CD4-positive, alpha-beta T cell treated with Interferon alpha-2 for 1 hour (primary cell): Measurements from ENCODE around the gene GAK.
A peak's percentile ranks its signal among the peaks of the same experiment; 100 is the strongest.
"Not testable (repeated sequence)": the region's sequence is repeated elsewhere in the genome, so short reads cannot be mapped to it uniquely, and the experiment has no call there.

Experiments
- DNase-seq, 2 donors: peaks; one replicate each; pipeline ENCODE4 v3.0.0-alpha.2; 2020 to 2022

GAK gene

DNA sequence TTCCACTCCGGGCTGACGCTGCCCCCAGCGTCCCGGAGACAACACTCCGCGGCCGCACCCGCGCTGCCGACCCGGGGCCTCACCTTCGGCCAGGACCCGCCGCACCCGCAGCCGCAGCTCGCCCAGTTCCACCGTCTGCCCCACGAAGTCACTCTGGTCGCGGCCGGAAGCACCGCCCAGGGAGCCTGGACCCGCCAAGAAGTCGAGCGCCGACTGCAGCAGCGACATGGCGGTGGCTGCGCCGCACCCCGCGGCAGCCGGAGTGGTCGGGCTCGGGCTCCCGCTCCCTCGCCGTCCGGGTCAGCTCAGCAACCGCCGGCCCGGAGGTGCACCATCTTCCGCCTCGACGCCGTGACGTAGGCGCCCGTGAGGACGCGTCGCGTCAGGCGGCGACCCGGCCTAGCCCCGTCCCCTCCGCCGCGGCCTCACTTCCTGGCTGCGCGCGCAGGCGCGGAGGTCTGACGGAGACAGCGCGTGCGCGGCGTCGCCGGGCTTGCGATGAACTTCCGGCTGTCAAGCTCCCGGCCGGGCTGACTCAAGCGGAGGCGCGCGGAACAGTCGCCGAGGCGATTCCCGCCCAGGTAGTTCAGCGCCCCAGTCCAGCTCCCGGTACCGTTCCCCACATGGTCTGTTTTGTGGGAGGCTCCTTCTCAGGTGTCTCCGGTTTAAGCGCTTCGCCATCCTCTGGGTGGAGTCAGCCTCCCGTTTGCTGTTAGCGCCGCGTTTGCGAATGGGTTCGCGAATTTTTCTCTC, at the start of gene GAK, which contains the start of gene TMEM175:
TSS of gene GAK (minus strand) at position 357 of the 753 bp plus-strand sequence. CDS start at position 228, 129 bp downstream.
TSS of gene TMEM175 (plus strand) at position 501 of the 753 bp plus-strand sequence. CDS start 15,280 bp downstream, outside the sequence.
- peak; percentile 96 to 97 for DNase-seq

DNA sequence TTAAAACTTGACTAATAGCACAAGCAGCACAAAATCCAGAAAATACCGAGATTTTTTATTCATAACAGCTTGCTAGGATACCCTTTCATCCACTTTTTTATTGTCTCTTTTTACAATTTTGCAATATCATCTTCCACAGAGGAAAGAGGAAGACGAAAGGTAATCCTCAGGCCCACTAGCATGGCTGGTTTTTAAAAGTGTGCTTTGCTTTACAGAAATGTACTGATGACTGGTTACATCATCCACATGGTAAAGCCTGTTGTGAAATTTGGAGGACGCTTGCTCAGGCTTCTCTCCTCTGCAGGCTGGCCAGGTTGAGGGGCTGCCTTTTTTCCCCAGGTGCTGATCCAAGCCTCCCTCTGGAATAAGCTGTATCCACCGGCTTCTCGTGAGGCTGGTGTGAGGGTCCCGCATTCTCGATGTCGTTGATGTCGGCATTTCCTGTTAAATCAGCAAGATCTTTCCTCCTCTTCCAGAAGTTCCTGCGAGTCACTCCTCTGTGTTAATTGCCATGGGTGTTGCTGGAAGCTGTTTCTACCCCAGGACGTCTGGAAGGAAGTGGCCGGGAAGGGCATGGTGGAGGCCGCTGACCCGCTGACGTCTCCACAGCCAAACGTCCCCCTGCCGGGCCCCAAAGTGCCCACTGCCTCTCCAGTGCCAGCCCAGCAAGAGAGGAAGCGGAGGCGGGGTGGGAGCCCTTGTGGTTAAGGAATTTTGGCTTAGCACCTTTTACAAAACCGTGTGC, 47.0 kb upstream of the GAK start:
- no peak for DNase-seq

DNA sequence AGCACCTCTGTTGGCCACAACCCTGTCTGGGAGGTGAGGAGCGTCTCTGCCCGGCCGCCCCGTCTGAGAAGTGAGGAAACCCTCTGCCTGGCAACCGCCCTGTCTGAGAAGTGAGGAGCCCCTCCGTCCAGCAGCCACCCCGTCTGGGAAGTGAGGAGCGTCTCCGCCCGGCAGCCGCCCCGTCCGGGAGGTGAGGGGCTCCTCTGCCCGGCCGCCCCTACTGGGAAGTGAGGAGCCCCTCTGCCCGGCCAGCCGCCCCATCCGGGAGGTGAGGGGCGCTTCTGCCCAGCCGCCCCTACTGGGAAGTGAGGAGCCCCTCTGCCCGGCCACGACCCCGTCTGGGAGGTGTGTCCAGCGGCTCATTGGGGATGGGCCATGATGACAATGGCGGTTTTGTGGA, 43.9 kb upstream of the GAK start:
- DNase-seq, result not testable (repeated sequence)

DNA sequence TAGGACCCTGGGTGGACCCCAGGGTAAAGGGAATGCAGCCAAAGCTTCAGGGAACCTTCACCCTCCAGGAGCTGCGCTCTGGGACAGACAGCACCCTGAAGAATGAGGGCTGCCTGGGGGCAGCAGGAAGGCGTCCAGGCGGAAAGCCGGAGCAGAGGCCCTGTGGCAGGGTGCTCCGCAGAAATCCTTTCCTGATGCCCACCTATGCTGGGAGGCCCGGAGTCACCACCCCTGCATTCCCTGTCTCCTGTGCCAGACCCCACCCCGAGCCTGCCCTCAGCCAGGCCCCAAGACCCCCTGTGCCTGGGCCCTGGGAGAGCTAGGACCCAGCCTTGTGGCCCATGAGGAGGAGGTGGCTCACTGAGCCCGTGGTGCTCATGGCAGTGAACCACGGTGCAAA, 42.6 kb upstream of the GAK start:
- DNase-seq, result no peak

DNA sequence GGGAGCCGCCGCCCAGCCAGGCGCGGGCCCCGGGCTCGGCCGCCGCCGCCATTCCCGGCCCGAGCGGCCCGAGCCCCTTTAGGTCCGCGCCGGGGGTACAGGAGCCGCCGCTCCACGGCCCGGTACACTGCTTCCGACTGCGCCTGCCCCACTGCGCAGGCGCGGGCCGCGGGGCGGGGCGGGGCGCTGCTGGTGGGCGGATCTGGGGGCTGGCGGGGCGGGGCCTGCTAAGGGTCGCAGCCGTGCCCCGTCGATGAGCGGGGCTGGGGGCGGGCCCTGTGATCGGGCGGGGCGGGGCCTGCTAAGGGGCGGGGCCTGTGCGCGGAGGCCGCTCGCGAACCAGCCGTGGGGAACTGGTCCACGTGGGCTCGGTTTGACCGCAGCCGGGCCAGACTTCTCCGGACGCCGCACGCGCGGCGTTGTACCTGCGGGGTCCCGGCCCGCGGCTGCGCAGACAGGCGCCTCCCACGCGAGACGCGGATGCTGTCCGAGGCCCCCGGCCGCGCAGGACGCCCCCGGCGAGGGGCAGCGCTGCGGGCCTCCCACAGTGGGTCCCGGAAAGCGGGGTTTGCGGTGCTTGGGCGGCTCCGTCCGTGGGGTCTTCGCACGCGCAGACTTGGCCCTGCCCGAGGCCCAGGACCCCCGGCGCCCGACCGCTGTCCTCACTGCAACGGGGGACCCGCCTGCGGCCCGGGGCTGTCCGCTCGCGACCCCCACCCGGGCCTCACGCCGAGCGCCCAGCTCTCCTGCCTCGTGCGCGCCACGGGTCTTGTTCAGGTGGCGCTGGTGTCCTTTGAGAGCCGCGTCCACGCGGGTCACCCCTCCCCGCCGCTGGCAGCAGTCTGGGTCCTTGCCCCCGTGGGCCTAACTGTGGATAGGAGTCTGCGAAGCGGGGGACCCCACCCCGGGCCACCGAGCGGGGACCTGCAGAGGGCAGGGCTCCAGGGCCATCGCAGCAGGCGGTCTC, 41.6 kb upstream of the GAK start, which contains the start of gene DGKQ:
TSS of gene DGKQ (minus strand) at position 139 of the 967 bp plus-strand sequence. CDS start at position 52, 87 bp downstream.
- peak; percentile 90 to 94 for DNase-seq

DNA sequence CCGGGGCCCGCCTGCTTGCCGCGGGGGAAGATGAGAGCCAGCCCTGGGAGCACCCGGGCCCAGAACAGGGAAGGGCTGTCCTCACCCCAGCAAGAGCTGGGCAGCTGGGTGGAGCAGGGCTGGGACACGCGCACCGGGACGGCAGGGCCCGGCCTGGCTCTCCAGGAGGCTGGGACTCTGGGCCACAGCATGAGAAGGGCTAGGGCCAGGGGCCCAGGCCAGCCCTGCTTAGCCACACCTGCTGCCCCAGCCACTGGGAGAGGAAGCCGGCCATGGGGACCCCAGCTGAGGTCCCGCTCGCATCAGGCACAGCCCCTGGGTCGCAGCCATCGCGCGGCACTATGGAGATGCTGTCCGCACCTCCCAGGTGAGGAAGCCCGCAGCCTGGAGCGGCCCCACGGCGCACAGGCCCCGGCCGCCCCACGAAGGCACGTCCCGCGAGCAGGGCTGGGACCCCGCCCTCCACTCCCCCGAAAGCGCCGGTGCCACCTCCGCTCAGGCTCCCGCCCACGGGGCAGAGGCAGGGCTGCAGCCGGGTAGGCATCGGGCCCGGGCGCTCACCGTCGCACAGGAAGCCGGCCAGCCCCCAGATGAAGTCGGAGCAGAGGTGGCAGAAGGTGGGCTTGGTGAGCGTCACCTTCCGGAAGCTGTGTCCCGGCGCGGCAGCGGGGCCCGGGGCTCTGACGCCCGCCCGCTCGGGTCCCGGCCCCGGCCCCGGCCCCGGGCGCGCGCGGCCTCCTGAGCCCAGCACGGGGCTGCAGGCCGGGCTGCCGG, 40.7 kb upstream of the GAK start:
- peak; percentile 43 to 68 for DNase-seq

DNA sequence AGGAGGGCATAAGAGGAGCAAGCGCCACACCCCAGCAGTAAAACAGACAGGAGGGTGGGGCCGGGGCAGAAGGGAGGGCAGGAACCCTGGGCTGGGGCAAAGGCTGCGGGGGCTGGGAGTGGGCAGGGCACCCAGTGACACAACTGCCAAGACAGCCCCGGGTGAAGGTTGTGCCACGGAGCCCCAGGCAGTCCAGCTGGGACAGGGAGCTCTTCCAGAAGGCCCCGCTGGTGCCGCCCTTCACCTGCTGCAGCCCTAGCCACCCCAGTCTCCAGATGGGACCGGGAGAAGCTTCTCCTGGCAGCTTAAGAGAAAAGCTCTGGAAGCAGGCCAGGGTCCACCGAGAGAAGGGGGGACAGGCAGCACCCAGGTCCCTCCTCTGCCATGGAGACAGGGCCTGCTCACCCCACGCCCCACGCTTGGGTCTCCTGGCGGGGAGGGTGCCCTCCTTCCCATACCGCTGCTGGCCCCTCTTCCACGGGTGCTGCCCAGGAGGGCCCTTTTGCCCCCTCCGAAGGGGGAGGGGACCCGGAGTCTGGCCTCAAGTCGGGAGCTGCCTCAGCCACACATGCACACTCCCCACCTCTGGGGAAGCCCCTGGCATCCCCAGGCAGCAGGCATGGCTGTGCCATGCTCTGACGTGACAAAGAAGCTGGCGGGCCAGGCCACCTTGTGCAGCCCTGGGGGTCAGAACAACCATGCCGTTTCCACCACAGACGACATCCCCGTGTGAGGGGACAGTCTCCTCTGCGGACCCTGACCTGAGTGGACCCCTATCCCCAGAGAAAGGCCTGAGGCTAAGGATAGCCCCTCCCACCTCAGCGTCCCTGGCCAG, 39.8 kb upstream of the GAK start:
- no peak for DNase-seq

DNA sequence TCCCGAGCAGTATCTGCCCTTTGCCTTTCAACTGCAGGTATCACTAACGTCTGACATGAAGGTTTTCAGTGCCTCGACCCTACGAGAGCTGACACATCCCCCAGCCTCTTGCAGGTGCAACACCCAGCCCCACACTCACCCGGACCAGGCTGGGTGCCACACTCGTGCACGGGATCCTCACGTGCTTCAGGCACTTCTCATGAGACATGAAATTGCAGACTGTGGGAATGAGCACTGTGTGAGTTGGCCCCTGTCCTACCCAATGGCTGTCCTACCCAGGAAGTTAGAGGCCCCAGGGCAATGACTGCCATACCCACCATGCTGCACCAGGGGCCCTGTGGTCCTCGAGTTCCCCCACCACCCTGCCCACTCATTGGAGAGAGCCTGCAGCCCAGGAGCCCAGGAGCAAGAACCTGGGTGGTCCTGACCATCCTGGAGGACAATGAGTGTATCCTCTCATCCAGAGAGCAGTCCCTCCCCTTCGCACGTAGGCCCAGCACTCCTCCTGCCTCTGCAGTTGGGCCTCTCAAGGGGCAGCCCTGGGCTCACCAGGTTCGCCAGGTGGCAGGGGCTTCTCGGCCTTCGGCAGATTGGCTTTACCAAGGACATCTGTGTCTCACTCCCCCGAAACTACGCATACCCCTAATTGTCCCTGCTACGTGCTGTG, 38.9 kb upstream of the GAK start:
- no peak for DNase-seq

DNA sequence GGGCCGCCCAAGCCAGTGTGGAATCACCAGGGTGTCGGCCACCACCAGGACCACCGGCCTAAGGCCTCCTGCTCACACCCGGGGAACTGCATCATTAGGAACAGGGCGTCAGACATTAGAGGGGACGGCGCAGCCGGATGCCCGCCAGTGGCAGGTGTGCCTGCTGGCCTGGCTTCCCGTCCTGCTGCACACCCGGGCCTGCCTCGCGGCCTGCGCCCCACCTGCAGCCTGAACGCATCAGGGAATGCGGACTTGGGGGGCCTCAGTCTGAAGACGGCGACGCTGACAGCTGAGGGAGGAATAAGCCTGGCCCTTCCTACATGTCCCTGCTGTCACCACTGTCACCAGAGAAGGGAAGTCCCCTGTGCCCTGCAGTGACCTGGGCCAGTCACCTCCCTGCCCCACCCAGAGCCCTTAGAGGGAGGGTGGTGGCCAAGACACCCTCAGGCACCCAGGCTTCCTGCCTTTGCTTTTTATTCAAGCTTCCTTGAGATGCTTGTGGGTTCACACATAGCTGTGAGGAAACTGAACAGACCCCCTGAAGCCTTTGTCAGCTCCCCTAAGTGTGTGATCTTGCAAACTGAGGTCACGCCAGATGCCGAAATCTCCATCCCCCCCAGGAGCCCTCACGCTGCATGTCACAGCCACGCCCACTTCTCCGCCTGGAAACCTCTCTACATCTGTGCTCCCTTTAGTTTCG, 38.1 kb upstream of the GAK start:
- peak; percentile 63 to 78 for DNase-seq

DNA sequence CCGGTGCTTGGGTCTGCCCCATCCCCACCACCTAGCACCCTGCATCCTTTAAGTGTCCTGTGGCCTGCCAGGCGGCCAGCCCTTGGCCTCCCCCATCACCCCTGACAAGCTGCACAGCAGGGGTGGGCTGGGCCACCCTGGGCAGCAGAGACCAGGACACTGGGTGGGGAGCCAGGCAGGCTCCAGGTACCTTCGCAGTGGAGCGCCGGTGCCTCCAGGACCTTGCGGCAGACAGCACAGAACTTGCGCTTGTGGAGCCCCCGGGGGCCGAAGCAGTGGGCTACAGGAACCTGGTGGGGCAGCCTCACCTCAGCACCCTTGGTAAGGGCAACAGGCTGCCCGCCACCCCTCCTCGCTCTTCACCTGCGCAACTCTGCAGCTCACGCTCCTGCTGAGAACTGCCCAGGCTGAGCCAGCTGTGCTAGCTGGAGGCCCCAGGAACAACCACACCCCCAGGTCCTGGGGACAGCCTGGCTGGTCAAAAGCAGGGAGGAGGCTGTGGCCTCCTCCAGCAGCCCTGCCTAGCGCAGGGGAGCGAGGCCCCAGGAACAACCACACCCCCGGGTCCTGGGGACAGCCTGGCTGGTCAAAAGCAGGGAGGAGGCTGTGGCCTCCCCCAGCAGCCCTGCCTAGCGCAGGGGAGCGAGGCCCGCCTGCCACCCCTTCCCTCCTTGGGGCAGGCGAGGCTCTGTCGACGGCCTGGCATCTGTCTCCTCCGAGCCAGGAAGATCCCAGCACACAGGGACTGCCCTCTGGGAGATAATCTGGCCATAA, 36.7 kb upstream of the GAK start:
- DNase-seq, result no peak

DNA sequence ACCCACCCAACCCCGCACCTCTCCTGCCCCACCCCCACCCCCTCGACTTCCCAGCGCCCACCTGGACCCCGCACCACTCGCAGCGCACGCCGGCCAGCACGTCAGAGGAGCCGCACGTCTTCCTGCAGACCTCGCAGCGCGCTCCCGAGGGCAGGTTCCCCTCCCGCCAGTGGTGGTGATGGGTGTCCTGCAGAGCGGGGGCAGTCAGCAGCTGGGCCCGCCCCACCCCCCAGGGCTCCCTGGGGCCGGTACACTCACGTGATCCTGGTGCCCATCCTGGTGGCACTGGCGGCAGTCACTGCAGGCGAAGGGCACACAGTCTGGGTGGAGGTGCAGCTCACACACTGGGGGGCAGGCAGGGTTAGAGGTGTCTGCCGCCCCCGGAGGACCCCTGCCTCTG, 36.1 kb upstream of the GAK start:
- DNase-seq, result no peak

DNA sequence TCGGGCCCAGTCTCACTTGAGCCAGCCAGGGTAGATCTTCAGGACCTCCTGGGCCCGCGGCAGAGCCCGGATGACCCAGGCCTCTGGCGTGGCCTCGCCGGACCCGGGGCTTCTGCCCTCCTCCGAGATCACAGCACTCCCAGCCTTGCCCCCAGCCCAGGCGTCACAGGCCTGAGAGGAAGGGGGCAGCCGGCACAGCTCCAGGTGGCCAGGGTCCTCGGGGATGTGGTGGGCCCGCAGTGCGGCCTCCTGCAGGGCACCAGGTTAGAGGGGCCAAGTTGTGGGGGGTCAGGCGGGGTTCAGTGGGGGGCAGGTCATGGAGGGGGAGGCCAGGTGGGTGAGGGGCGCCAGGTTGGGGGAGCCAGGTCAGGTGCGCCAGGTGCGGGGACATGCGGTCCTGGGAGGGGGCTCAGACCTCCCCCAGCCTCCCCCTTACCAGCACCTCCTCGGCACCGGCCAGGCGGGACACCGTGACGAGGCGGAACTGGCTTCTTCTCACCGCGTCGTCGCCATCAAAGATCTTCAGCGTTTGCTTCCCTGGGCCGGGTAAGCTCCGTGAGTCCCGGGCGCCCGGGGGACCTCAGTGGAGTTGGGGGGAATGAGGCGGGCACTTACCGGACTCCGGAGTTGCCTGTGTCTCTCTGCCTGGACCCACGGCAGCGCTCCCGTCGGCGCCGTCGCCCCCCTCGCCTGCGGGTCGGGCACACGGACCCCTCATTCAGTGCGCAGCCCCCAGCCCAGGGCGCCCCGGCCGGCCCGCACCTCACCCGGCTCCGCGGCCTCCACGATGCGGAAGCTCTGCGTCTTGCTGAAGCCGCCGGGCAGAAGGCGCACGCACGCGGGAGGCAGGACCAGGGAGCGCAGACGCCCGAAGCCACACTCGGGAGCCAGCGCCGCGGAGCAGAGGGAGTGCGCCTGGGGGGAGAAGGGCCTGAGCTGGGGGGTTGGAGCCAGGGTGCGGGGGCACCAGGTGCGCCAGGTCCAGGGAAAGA, 35.3 kb upstream of the GAK start:
- DNase-seq, result no peak

DNA sequence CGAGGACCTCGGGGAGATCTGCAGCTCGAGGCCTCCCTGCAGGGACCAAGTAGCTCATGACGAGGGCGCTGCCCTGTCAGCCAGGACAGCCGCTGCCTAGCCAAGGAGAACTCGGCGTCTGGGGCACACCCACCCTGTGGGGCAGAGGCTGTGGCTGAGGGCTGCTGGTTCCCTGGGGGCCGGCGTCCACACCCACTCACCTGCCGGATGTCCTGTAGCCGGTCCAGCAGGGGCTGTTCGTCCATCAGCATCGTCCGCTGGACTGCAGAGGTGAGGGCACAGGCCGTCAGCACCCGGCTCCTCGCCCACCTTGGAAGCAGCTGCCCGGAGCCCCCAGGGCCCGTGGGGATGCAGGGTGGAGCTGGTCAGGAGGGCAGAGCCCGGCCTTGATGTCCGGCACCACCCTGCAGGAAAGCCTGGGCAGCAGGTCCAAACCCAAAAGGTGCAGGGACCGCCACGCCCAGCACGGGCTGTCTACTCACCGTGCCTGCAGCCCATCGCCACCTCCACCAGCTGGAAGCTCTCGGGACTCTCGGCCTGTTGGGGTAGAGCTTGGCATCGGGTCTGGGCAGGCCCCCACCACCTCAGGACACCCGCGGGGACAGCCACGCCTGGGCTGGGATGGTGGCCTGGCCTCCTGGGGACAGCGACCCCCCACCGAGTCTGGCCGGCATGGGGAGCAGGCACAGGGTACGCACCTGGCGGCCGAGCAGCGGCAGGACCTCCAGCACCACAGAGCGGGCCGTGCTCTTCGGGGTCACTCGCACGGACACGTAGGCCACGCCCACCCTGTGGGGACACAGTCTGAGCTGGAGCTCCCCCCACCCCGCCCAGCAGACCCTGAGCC, 34.4 kb upstream of the GAK start:
- DNase-seq, result no peak

DNA sequence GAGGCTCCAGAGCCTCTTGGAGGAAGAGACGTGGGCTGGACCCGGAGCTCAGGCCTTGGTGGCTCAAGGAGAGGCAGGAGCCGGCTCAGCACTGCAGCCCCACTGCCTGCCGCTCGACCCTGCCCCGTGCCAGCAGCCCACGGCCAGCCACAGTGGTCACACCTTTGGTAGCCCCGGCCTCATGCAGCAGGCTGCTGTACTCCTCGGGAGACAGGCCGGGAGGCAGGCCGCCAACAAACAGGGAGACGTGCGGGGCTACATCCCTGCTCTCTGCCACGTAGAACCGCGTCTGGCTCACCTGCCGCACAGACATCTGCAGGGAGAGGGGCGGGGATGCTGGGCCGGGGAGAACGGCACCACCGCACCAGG, 33.6 kb upstream of the GAK start:
- no peak for DNase-seq

DNA sequence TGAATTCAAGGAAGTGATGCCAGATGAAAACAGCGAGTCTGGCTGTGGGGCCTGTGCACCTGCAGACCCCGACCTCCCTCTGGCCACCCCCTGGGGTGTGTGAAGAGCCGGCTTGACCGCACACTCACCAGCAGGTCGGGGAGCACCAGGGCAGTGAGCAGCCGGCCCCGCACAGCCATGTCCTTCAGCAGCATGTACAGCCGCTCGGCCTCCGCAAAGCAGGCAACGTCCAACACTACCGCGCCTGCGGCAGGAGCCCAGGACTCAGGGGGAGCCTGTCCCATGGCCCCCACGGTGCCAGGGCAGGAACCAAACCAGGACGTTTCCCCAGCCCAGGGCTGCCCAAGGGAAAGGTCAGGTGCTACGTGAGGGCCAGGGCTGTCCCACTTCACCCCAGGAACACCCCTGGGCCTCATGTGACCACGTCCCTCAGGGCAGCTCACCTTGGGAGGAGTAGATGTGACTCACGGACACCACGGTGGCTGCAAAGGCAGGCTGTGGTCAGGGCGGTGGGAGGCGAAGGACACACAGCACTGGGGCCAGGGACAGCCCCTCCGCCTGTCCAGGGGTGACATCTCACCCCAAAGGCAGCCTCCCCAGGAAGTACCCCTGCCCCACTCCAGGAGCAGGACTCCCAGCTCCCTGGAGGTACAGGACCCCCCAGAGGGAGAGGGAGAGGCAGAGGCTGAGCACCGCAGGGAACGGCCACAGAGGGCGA, 33.1 kb upstream of the GAK start:
- DNase-seq, result no peak
